ENCODE measurements around the gene ASB14.

Gene ASB14

GRCh38 chr3:57261929-57262328 lies 30.6 kb downstream of the ASB14 start:
- no peak overlapping the region for H3K4me3 ChIP-seq (ENCODE audit: low read depth in 1 of 5, low read length in 5 of 5)
- H3K27ac ChIP-seq (ENCODE audit: low read depth, low read length) = no peak overlapping the region
- H3K9ac ChIP-seq (ENCODE audit: low read length in 5 of 5) = no peak overlapping the region
- H3K36me3 ChIP-seq (ENCODE audit: control insufficient read depth in 5 of 5, insufficient read depth in 5 of 5, low read length in 5 of 5) = peaks cover 45 to 70% (median 63%) of the 10 kb centered on the region in 5 donors
- no peaks in the 10 kb centered on the region for H3K27me3 ChIP-seq (ENCODE audit: control insufficient read depth in 5 of 5, insufficient read depth in 4 of 5, low read length in 5 of 5)
- H3K4me1 ChIP-seq (ENCODE audit: control insufficient read depth in 5 of 5, insufficient read depth in 5 of 5, low read length in 5 of 5) = no peaks in the 10 kb centered on the region
- no peaks in the 10 kb centered on the region for H3K9me3 ChIP-seq (ENCODE audit: control insufficient read depth in 5 of 5, low read length in 5 of 5)

- Histone ChIP-seq H3K9ac (ENCODE audit: low read length in 5 of 5) (no peak overlapping the region), H3K9me3 (ENCODE audit: control insufficient read depth in 5 of 5, low read length in 5 of 5) (no peaks in the 10 kb centered on the region), H3K4me3 (ENCODE audit: low read depth in 1 of 5, low read length in 5 of 5) (no peak overlapping the region), H3K4me1 (ENCODE audit: control insufficient read depth in 5 of 5, insufficient read depth in 5 of 5, low read length in 5 of 5) (no peaks in the 10 kb centered on the region), H3K27me3 (ENCODE audit: control insufficient read depth in 5 of 5, insufficient read depth in 4 of 5, low read length in 5 of 5) (no peaks in the 10 kb centered on the region), H3K27ac (ENCODE audit: low read depth, low read length) (no peak overlapping the region), H3K36me3 (ENCODE audit: control insufficient read depth in 5 of 5, insufficient read depth in 5 of 5, low read length in 5 of 5) (peaks cover 43 to 72% (median 63%) of the 10 kb centered on the region in 5 donors)
Measured at GRCh38 chr3:57261119-57261518, 31.4 kb downstream of the ASB14 start.

- no peaks in the 10 kb centered on the region for H3K27me3 ChIP-seq (ENCODE audit: control insufficient read depth in 5 of 5, insufficient read depth in 4 of 5, low read length in 5 of 5)
- H3K4me3 ChIP-seq (ENCODE audit: low read depth in 1 of 5, low read length in 5 of 5) = no peak overlapping the region
- peaks cover 0 to under 1% (median 0%) of the 10 kb centered on the region in 5 donors for H3K4me1 ChIP-seq (ENCODE audit: control insufficient read depth in 5 of 5, insufficient read depth in 5 of 5, low read length in 5 of 5)
- H3K36me3 ChIP-seq (ENCODE audit: control insufficient read depth in 5 of 5, insufficient read depth in 5 of 5, low read length in 5 of 5) = peaks cover 43 to 67% (median 51%) of the 10 kb centered on the region in 5 donors
- H3K9ac ChIP-seq (ENCODE audit: low read length in 5 of 5) = no peak overlapping the region
- H3K9me3 ChIP-seq (ENCODE audit: control insufficient read depth in 5 of 5, low read length in 5 of 5) = no peaks in the 10 kb centered on the region
- H3K27ac ChIP-seq (ENCODE audit: low read depth, low read length) = no peak overlapping the region
Measured at GRCh38 chr3:57257678-57258077, 34.8 kb downstream of the ASB14 start.

GRCh38 chr3:57256844-57257243 lies 35.6 kb downstream of the ASB14 start:
- Histone ChIP-seq H3K27ac (ENCODE audit: low read depth, low read length) (no peak overlapping the region), H3K27me3 (ENCODE audit: control insufficient read depth in 5 of 5, insufficient read depth in 4 of 5, low read length in 5 of 5) (no peaks in the 10 kb centered on the region), H3K4me3 (ENCODE audit: low read depth in 1 of 5, low read length in 5 of 5) (no peak overlapping the region), H3K36me3 (ENCODE audit: control insufficient read depth in 5 of 5, insufficient read depth in 5 of 5, low read length in 5 of 5) (peaks cover 40 to 66% (median 51%) of the 10 kb centered on the region in 5 donors), H3K9me3 (ENCODE audit: control insufficient read depth in 5 of 5, low read length in 5 of 5) (no peaks in the 10 kb centered on the region), H3K4me1 (ENCODE audit: control insufficient read depth in 5 of 5, insufficient read depth in 5 of 5, low read length in 5 of 5) (peaks cover 0 to 6% (median 0%) of the 10 kb centered on the region in 5 donors), H3K9ac (ENCODE audit: low read length in 5 of 5) (no peak overlapping the region)

GRCh38 chr3:57252404-57252803 lies 40.1 kb downstream of the ASB14 start:
- H3K27me3 ChIP-seq (ENCODE audit: control insufficient read depth in 5 of 5, insufficient read depth in 4 of 5, low read length in 5 of 5) = no peaks in the 10 kb centered on the region
- peaks cover 17 to 53% (median 35%) of the 10 kb centered on the region in 5 donors for H3K36me3 ChIP-seq (ENCODE audit: control insufficient read depth in 5 of 5, insufficient read depth in 5 of 5, low read length in 5 of 5)
- no peak overlapping the region for H3K4me3 ChIP-seq (ENCODE audit: low read depth in 1 of 5, low read length in 5 of 5)
- peaks cover 0 to 6% (median 0%) of the 10 kb centered on the region in 5 donors for H3K4me1 ChIP-seq (ENCODE audit: control insufficient read depth in 5 of 5, insufficient read depth in 5 of 5, low read length in 5 of 5)
- H3K27ac ChIP-seq (ENCODE audit: low read depth, low read length) = no peak overlapping the region
- no peak overlapping the region for H3K9ac ChIP-seq (ENCODE audit: low read length in 5 of 5)
- no peaks in the 10 kb centered on the region for H3K9me3 ChIP-seq (ENCODE audit: control insufficient read depth in 5 of 5, low read length in 5 of 5)

GRCh38 chr3:57244946-57245345 lies 47.5 kb downstream of the ASB14 start:
- H3K9ac ChIP-seq (ENCODE audit: low read length in 5 of 5) = no peak overlapping the region
- peaks cover 48 to 86% (median 78%) of the 10 kb centered on the region in 5 donors for H3K36me3 ChIP-seq (ENCODE audit: control insufficient read depth in 5 of 5, insufficient read depth in 5 of 5, low read length in 5 of 5)
- no peaks in the 10 kb centered on the region for H3K4me1 ChIP-seq (ENCODE audit: control insufficient read depth in 5 of 5, insufficient read depth in 5 of 5, low read length in 5 of 5)
- no peaks in the 10 kb centered on the region for H3K27me3 ChIP-seq (ENCODE audit: control insufficient read depth in 5 of 5, insufficient read depth in 4 of 5, low read length in 5 of 5)
- H3K27ac ChIP-seq (ENCODE audit: low read depth, low read length) = no peak overlapping the region
- H3K9me3 ChIP-seq (ENCODE audit: control insufficient read depth in 5 of 5, low read length in 5 of 5) = no peaks in the 10 kb centered on the region
- no peak overlapping the region for H3K4me3 ChIP-seq (ENCODE audit: low read depth in 1 of 5, low read length in 5 of 5)

- H3K9ac ChIP-seq (ENCODE audit: low read length in 5 of 5) = no peak overlapping the region
- H3K36me3 ChIP-seq (ENCODE audit: control insufficient read depth in 5 of 5, insufficient read depth in 5 of 5, low read length in 5 of 5) = peaks cover 8 to 22% (median 16%) of the 10 kb centered on the region in 5 donors
- H3K4me3 ChIP-seq (ENCODE audit: low read depth in 1 of 5, low read length in 5 of 5) = no peak overlapping the region
- H3K27ac ChIP-seq (ENCODE audit: low read depth, low read length) = no peak overlapping the region
- H3K4me1 ChIP-seq (ENCODE audit: control insufficient read depth in 5 of 5, insufficient read depth in 5 of 5, low read length in 5 of 5) = peaks cover 0 to 7% (median 0%) of the 10 kb centered on the region in 5 donors
- no peaks in the 10 kb centered on the region for H3K9me3 ChIP-seq (ENCODE audit: control insufficient read depth in 5 of 5, low read length in 5 of 5)
- no peaks in the 10 kb centered on the region for H3K27me3 ChIP-seq (ENCODE audit: control insufficient read depth in 5 of 5, insufficient read depth in 4 of 5, low read length in 5 of 5)
Measured at GRCh38 chr3:57234613-57235575, 57.6 kb downstream of the ASB14 start.

GRCh38 chr3:57233799-57234198 lies 58.7 kb downstream of the ASB14 start:
- no peak overlapping the region for H3K27ac ChIP-seq (ENCODE audit: low read depth, low read length)
- no peak overlapping the region for H3K4me3 ChIP-seq (ENCODE audit: low read depth in 1 of 5, low read length in 5 of 5)
- H3K27me3 ChIP-seq (ENCODE audit: control insufficient read depth in 5 of 5, insufficient read depth in 4 of 5, low read length in 5 of 5) = no peaks in the 10 kb centered on the region
- peaks cover 0 to 15% (median 8%) of the 10 kb centered on the region in 5 donors for H3K4me1 ChIP-seq (ENCODE audit: control insufficient read depth in 5 of 5, insufficient read depth in 5 of 5, low read length in 5 of 5)
- peaks cover 6 to 17% (median 11%) of the 10 kb centered on the region in 5 donors for H3K36me3 ChIP-seq (ENCODE audit: control insufficient read depth in 5 of 5, insufficient read depth in 5 of 5, low read length in 5 of 5)
- H3K9ac ChIP-seq (ENCODE audit: low read length in 5 of 5) = no peak overlapping the region
- H3K9me3 ChIP-seq (ENCODE audit: control insufficient read depth in 5 of 5, low read length in 5 of 5) = no peaks in the 10 kb centered on the region

GRCh38 chr3:57230006-57230405 lies 62.5 kb downstream of the ASB14 start:
- no peak overlapping the region for H3K4me3 ChIP-seq (ENCODE audit: low read depth in 1 of 5, low read length in 5 of 5)

More at GRCh38 chr3:57230006-57230405, 62.5 kb downstream of the ASB14 start:
- H3K4me1 ChIP-seq (ENCODE audit: control insufficient read depth in 5 of 5, insufficient read depth in 5 of 5, low read length in 5 of 5) = peaks cover 0 to 25% (median 21%) of the 10 kb centered on the region in 5 donors
- H3K9ac ChIP-seq (ENCODE audit: low read length in 5 of 5) = no peak overlapping the region
- no peak overlapping the region for H3K27ac ChIP-seq (ENCODE audit: low read depth, low read length)
- no peaks in the 10 kb centered on the region for H3K27me3 ChIP-seq (ENCODE audit: control insufficient read depth in 5 of 5, insufficient read depth in 4 of 5, low read length in 5 of 5)
- no peaks in the 10 kb centered on the region for H3K9me3 ChIP-seq (ENCODE audit: control insufficient read depth in 5 of 5, low read length in 5 of 5)
- no peaks in the 10 kb centered on the region for H3K36me3 ChIP-seq (ENCODE audit: control insufficient read depth in 5 of 5, insufficient read depth in 5 of 5, low read length in 5 of 5)
